ENCODE data around the gene TRAPPC5. TPM values are rescaled to one million over a fixed set of nuclear protein-coding genes. Genes with fewer than 3 reads are reported as not detected.
A peak's percentile ranks its signal among the peaks of the same experiment; 100 is the strongest.

The TRAPPC5 gene
- total RNA-seq, 6 experiments from 2014 or later: 41.7 to 66.5 (median 52.0) TPM

DNA sequence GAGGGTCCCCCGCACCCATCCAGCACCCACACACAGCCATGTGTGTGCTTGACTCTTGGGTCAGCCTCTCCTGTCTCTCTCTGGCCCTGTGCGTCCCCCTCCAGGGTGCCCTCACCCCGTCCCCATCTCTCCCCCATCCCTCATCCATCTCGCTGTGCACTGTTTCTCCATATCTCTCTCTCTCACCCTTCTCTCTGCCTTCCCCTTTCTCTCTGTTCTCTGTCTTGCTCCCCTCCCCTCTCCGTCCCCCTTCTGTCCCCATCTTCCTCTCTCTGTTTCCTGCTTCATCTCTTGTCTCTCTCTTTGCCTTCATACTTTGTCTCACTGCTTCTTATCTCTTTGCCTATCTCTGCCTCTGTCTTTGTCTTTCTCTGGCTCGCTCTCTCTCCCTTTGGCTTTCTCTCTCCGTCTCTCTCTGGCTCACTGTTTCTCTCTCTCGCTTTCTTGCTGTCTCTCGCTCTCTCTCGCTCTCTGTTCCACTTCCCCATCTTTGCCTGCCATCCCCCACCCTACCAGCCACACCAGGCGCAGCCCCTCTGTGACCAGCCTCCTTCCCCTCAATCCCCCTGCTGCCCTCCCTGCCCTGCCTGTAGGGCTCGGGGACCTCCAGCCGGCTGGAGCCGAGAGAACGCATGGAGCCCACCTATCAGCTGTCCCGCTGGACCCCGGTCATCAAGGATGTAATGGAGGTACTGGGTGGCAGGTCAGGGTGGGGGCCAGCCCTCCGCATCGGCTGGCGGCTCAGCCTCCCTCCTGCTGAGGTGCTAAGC lies 34.8 kb upstream of the TRAPPC5 start:
- no peak for ATAC-seq
- 70% methylated on average over 13 of the region's 20 CpGs for WGBS (ENCODE audit: insufficient coverage, low coverage, low lambda C conversion rate, missing lambda C conversion rate)
- no peak overlapping the region for H3K4me3 ChIP-seq
- DNase-seq: peak in 1 of 3 donors; percentile 21
- no peaks in the 10 kb centered on the region for H3K27me3 ChIP-seq
- no peaks in the 10 kb centered on the region for H3K9me3 ChIP-seq
- H3K27ac ChIP-seq: no peak overlapping the region
- TF ChIP-seq, protein P1, sequence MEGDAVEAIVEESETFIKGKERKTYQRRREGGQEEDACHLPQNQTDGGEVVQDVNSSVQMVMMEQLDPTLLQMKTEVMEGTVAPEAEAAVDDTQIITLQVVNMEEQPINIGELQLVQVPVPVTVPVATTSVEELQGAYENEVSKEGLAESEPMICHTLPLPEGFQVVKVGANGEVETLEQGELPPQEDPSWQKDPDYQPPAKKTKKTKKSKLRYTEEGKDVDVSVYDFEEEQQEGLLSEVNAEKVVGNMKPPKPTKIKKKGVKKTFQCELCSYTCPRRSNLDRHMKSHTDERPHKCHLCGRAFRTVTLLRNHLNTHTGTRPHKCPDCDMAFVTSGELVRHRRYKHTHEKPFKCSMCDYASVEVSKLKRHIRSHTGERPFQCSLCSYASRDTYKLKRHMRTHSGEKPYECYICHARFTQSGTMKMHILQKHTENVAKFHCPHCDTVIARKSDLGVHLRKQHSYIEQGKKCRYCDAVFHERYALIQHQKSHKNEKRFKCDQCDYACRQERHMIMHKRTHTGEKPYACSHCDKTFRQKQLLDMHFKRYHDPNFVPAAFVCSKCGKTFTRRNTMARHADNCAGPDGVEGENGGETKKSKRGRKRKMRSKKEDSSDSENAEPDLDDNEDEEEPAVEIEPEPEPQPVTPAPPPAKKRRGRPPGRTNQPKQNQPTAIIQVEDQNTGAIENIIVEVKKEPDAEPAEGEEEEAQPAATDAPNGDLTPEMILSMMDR (IDR thresholded peaks at IDR 0.05): no peak
- no peak for TF ChIP-seq POLR2A (IDR thresholded peaks at IDR 0.05)
- H3K4me1 ChIP-seq: no peaks in the 10 kb centered on the region
- H3K36me3 ChIP-seq: no peaks in the 10 kb centered on the region
- intact Hi-C loops (cut with DNase I): no loop called here

DNA sequence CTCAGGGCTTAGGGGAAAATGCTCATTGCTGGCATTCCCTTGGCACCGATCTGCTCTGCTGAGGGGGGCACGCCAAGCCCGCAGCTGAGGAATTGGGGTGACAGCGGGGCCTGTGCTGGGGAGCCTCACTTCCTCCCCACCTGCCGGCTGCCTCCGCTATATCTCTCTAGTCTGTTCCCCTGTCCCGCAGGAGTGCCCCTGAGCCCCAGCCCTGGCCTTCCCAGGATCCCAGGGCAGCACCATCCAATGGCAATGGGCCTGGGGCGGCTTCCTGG lies 34.3 kb upstream of the TRAPPC5 start:
- Histone ChIP-seq H3K27ac (no peak overlapping the region), H3K27me3 (no peaks in the 10 kb centered on the region), H3K4me1 (no peaks in the 10 kb centered on the region), H3K4me3 (no peak overlapping the region), H3K36me3 (no peaks in the 10 kb centered on the region), H3K9me3 (no peaks in the 10 kb centered on the region)
- ATAC-seq (no peak), DNase-seq (peak in 1 of 3 donors; percentile 14)
- intact Hi-C loops (cut with DNase I): no loop called here
- TF ChIP-seq POLR2A (IDR thresholded peaks at IDR 0.05): no peak
- no CpG with 5 or more reads among the region's 8 CpGs for WGBS (ENCODE audit: insufficient coverage, low coverage, low lambda C conversion rate, missing lambda C conversion rate)

DNA sequence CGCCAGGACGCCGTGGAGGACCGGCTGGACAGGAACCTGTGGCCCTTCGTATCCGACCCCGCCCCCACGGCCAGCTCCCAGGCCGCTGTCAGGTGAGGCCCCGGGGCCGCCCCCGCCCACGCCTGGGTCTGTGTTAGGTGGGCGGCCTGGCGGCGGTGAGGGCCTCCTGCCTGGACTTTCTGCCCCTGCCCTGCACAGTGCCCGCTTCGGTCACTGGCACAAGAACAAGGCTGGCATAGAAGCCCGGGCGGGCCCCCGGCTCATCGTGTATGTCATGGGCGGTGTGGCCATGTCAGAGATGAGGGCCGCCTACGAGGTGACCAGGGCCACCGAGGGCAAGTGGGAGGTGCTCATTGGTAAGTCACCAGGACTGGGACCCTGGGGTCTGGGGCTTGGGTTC lies 33.5 kb upstream of the TRAPPC5 start:
- ATAC-seq (no peak), DNase-seq (peak in 1 of 3 donors; percentile 45)
- intact Hi-C loops (cut with DNase I): no loop called here
- Histone ChIP-seq H3K27ac (no peak overlapping the region), H3K27me3 (no peaks in the 10 kb centered on the region), H3K9me3 (no peaks in the 10 kb centered on the region), H3K36me3 (no peaks in the 10 kb centered on the region), H3K4me3 (no peak overlapping the region), H3K4me1 (peaks cover 0 to 4% (median under 1%) of the 10 kb centered on the region in 4 donors)
- WGBS (ENCODE audit: insufficient coverage, low coverage, low lambda C conversion rate, missing lambda C conversion rate): 65% methylated on average over 6 of the region's 26 CpGs
- TF ChIP-seq, protein P1 (IDR thresholded peaks at IDR 0.05): no peak
- TF ChIP-seq POLR2A (IDR thresholded peaks at IDR 0.05): no peak

DNA sequence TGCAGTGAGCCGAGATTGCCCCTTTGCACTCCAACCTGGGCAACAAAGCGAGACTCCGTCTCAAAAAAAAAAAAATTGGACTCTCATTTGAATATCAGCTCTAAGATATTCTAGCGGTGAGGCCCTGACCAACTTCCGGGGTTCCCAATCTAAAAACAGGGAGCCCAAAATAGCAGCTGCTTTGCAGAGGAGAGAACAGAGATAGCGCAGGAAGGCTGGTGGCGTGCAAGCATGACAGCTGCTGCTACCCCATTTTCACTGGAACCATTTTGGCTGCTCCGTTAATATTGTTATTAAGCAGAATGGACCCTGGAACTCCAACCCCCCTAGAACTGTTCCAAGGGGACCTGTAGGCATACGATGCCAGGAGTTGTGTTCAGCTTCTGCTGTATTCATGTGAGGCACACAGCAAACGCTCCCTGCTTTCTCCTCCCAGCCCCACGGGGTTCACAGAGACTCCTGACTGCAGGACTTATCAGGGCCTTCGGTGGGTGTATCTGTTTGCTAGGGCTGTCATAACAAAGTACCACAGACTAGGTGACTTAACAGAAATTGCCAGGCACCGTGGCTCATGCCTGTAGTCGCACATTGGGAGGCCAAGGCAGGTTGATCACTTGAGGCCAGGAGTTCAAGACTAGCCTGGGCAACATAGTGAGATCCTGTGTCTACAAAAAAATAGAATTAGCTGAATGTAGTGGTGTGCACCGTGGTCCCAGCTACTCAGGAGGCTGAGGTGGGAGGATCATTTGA lies 32.2 kb upstream of the TRAPPC5 start:
- Histone ChIP-seq H3K36me3 (no peaks in the 10 kb centered on the region), H3K27ac (no peak overlapping the region), H3K27me3 (no peaks in the 10 kb centered on the region), H3K9me3 (no peaks in the 10 kb centered on the region), H3K4me3 (no peak overlapping the region), H3K4me1 (peaks cover 0 to 9% (median 3%) of the 10 kb centered on the region in 4 donors)
- WGBS (ENCODE audit: insufficient coverage, low coverage, low lambda C conversion rate, missing lambda C conversion rate): 77% methylated on average over 8 of the region's 15 CpGs
- intact Hi-C loops (cut with DNase I): no loop called here
- no peak for TF ChIP-seq POLR2A (IDR thresholded peaks at IDR 0.05)
- TF ChIP-seq, protein P1 (IDR thresholded peaks at IDR 0.05): no peak
- ATAC-seq (no peak), DNase-seq (no peak)

DNA sequence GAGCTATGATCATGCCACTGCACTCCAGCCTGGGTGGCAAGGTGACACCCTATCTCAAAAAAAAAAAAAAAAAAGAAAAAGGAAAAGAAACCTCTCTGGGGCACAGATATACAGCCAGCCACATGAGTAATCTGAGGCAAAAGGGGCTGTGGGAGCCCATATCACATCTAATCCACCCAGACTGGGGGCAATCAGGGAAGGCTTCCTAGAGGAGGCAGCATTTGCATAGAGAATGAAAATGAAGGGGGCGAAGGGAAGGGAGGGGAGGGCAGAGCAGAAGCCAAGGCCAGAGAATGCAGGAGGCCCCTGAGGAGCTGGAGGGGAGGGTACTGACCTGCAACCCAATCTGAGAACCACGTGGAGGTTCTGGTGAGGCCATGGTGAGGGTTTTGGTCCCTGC lies 30.5 kb upstream of the TRAPPC5 start:
- no peak overlapping the region for H3K27ac ChIP-seq
- ATAC-seq (no peak), DNase-seq (no peak)
- H3K4me1 ChIP-seq: peaks cover 0 to 9% (median 3%) of the 10 kb centered on the region in 4 donors
- no peaks in the 10 kb centered on the region for H3K27me3 ChIP-seq
- intact Hi-C loops (cut with DNase I): no loop called here
- 67% methylated on average over 1 of the region's 2 CpGs for WGBS (ENCODE audit: insufficient coverage, low coverage, low lambda C conversion rate, missing lambda C conversion rate)
- TF ChIP-seq POLR2A (IDR thresholded peaks at IDR 0.05): no peak
- TF ChIP-seq, protein P1 (IDR thresholded peaks at IDR 0.05): no peak
- H3K36me3 ChIP-seq: no peaks in the 10 kb centered on the region
- no peak overlapping the region for H3K4me3 ChIP-seq
- no peaks in the 10 kb centered on the region for H3K9me3 ChIP-seq

Measured in right lobe of liver (tissue), 6 donors.